HG03378 (cell line): ENCODE data around the gene PMEPA1.

ENCODE experiments used
- ATAC-seq: cut with Tn5 transposase; IDR thresholded peaks from one replicate; pipeline ENCODE4 v1.9.1; 2021; ENCODE audit warnings: mild to moderate bottlenecking, moderate library complexity; ENCODE audit not compliant: unreplicated experiment

The PMEPA1 gene

DNA sequence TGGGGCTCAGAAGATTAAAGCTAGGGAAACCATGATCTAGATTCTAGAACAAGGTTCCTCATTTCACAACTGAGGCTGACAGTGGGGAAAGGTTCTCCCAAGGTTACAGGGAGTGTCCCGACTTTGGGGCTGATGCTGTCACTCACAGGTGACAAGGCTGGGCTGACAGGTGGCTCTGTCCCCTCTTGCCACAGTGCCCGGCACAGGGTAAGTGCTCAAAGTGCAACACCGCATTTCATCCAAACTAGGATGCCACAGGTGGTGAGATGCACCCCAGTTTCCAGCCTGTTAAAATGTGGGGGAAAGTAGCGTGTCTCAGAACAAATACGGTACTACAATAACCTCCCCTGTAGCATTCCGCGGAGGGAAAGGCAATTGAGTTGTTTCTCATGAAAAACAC lies 97.4 kb downstream of the PMEPA1 start:
- no peak for ATAC-seq

DNA sequence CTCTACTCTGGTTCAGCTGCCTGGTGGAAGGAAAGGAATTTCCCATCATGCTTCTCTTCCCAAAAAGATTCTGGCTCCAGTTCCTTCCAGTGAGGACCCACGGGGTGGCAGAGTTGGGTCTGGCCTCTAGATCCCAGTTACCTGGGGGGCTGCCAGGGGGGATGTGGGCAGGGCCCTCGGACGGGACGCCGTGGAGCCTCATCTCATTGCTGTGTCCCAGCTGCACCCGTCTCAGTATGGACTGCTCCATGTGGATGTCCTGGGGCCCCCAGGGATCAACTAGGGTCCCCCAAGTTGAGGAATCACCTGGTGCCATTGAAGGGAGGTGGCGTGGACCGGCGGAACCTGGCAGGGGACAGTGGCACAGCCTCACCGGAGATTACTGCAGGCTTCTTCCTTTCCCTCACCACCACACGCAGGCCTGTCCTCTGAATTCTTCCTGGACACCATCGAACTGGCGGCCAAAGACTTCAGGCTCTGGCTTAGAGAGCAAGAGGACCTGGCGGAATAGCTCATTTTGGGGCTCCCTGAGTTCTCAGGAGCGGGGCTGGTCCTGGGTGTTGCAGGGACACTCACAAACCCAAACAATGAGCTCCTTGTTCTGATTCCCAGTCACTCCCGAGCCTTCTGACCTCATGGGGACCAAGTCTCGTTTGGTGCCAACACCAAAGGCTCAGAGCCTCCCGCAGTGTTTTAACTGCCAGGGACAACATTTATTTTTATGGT lies 98.1 kb downstream of the PMEPA1 start:
- ATAC-seq: no peak

DNA sequence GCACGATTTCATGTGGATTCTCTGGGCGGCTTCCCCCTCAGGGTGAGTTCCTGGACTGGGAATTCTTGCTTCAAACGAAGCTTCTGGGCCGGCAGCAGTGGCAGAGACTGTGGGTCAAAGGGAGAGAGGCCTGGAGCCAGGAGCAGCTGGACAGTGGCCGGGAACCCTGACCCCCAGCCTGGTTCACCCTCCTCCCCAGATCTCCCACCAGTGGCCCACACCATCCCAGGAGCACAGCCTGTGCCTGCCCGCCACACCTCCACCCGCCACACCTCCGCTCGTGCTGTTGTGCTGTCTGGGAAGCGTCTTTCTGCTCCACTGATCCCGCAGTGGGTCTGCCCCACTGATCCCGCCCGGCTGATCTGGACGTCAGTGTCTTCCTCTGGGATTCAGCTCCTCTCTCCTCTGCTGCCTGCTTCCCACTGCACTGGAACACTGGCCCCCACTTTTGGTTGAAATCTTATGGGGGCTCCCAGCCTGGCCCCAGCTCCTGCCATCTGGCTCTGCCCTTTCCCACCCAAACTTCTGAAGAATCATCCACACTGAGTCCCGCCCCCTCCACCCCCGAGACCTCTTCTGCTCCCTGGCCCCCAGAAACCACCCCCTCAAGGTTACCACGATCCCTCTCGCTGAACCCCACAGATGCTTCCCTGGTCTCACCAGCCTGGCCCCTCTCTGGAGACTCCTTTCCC lies 99.4 kb downstream of the PMEPA1 start:
- ATAC-seq: no peak

DNA sequence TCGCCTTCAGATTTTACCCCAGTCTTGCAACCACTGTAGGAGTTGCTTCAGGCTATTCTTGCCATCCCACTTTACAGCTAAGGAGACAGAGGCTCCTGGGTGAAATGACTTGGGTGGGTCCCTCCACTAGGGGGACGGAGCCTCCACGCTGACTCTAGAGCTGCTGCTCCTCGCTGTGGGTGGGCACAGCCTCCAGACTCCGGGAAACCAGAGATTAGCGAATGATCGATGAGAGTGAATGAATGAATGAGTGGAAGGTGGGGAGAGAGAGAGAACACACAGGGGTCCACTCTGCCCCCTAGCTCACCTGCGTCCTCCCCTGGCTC lies 100.0 kb downstream of the PMEPA1 start:
- ATAC-seq: no peak

DNA sequence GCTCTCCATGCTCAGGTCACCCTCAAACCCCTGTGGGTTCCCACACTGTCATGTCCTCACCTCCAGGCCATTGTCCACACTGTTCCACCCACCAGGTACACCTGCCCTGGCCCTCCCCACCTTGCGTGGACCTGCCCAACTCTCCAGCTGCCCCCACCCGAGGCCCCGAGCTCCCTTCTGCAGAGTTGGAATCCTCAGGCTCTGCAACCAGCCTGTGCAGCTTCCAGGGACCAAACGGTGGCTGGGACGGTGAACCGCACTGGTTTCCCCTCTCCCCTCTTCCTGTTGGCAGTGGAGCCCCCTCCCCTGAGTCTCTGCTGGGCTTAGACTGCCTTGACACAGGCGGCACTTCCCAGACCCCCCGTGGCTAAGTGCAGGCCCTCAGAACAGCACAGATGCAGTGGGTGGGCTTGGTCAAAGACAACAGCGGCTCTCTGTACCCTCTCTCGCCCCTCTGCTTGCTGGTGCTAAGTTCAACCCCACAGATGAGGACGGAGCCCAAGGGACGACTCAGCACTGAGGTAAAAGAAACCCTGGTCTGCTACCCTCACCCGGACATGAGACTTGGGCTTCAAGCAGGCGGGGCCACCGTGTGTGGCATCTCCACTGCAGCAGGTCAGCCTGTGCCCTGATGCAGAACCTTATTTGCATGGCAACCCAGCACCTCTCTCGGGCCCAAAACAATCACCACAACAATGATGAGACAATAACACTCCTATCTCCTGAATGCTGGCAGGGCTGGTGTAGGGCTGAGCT lies 100.6 kb downstream of the PMEPA1 start:
- ATAC-seq: no peak

DNA sequence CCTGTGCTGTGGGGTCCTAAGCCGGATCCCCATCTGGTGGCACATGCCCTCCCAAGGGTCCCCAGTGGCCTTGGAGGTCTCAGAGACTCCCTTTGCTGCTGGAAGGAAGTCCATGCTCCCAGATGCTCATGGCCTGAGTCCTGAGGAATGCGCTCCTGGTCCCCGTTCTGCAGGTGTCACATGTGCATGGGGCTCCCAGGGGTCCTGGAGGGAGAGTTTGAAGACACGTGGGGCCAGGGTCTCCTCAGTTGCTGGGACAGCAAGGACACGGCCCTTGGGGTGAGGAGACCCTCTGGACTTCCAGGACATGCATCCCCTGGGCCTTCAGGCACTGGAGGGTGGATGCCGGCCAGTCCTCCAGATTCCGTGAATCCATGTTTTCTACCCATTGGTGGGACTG lies 101.3 kb downstream of the PMEPA1 start:
- no peak for ATAC-seq

DNA sequence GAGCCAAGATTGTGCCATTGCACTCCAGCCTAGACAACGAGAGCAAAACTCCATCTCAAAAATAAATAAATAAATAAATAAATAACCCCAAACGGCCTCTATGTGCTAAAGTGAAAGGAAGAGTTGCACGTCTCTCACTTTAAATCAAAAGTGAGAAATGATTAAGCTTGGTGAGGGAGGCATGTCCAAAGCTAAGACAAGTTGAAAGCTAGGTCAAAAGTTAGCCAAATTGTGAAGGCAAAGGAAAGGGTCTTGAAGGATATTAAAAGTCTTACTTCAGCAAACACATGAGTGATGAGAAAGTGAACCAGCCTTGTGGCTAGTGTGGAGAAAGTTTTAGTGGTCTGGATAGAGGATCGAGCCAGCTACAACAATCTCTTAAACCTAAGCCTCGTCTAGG lies 103.9 kb downstream of the PMEPA1 start:
- ATAC-seq: no peak

DNA sequence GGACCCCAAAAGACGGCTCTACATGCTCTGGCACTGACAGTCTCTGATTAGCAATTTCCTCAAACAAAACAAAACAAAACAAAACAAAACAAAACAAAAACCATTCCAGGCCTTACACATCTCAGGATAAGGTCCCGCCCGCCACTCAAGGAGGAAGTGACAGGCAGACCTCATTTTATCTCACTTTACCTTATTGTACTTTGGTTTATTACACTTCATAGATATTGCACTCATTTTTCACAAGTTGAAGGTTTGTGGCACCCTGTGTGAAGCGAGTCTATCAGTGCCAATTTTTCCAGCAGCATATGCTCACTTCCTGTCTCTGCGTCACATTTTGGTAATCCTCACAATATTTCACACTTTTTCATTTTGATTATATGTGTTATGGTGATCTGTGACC lies 104.8 kb downstream of the PMEPA1 start:
- ATAC-seq: no peak

DNA sequence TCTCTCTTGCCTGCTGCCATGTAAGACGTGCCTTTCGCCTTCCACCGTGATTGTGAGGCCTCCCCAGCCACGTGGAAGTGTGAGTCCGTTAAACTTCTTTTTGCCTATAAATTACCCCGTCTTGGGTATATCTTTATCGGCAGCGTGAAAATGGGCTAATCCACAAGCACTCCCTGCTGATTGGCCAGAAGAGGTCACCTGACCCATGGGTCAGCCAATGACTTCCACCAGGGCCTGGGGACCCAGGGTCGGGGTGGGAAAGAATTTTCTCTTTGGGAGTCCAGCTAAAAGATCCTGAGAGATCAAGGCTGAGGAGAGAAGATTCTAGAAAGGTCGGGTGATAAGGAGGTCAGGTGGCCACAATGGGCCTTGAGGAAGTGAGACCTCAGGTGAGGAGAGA lies 106.7 kb downstream of the PMEPA1 start:
- ATAC-seq: no peak

DNA sequence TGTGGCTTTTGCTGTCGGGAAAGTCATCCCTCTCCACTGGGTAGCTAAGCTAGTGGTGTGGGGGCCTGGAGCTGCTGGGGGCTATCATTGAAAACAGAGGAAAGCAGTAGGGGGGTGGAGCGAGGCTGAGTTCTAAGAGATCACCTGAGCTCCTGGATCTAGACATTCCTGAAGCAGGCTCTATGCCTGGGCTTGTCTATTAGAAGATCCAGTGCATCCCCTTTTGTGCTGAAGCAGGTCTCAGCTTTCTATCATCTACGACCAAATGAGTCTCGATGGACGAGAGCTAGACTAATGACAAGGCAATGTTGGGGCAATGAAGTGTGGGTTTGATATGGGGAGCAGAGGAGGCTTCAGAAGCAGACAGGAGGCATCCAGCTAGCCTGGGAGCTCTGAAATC lies 108.1 kb downstream of the PMEPA1 start:
- ATAC-seq: no peak

DNA sequence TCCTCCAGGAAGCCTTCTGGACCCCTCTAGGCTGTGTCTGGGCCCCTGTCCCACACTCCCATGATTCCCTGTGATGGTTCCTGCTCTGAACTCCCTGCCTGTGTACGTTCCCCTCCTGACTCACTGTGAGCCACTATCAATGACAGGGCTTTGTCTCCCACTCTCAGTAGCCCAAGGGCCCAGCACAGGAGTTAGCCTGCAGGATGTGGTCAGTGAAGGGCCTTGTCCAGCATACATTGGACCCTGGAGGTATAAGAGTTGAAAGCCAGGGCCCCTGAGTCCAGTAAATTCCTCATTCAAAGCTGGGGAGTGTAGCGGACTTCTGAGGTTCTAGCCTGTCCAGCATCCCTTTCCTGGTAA lies 108.6 kb downstream of the PMEPA1 start:
- no peak for ATAC-seq

DNA sequence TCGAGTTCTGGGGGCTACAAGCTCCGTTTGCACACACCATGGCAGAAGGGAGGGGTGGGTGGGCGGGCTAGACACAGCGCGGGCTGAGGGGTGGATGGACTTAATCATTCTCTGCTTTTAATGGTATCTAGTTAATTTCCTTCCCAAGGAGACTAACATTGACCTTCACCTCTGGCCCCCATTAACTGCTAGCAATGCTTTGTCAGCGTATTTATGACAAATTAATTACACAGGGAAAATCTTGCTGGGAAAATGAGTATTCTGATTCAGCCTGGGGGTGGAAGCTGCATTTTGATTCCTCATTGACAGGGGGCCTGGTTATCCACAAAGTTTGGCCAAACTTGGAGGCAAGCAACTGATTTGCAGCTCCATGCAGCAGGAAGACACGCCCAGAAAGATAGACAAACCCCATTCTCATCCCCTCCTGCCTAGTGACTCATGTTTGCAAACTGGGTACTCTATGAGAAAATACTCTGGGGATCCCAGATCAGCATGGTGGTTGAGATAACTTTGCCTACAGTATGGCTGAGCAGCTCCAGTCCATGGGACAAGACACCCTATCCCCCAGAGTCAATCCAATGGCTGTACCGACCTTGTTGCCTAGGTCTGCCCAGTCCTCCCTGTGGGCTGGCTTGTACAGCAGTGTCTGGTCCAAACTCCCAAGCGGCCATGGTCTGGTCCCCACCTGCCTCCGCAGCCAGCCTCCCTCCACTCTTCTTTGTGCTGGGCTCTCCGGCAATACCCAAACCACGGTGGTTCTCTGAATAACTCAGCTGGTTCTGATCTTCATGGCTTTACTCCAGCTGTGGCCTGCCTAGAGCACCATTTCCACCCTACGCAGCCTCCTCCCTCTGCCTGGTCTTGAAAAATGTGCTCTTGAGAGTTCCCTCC lies 109.2 kb downstream of the PMEPA1 start:
- ATAC-seq: no peak

DNA sequence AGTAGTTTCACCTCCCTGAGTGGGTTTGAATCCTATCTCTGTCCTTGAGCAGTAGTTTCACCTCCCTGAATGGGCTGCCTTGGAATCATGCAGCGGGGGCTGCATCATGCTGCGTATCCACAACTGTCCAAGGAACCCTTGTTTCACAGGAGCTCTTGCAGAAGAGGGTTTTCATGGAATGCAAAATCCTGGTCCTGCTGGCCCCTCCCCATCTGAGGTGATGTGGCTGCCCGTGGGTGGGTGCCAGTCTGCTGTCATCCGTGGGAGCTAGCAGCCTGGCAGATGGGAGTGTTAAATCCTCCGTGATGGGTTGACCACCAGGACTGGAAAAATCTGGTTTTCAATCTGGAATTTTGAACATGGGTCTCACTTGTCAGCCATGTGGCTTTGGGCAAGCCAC lies 111.3 kb downstream of the PMEPA1 start:
- no peak for ATAC-seq
